A673 (cell line): ENCODE measurements around the gene AGAP1.

Experiments
- CTCF ChIP-seq: fragments of 300-800, 200-600 bp; sonication (generic); conservative IDR thresholded peaks from 2 replicates; pipeline ENCODE4 v1.5.1; 2017; ENCODE audit warnings: low read depth, mild to moderate bottlenecking, antibody characterized with exemption, low read length, moderate library complexity, mixed read lengths
- EZH2 ChIP-seq: fragments of 200-600 bp; sonication (generic); IDR thresholded peaks from 2 replicates; pipeline ENCODE4 v1.6.1; 2017; ENCODE audit warnings: borderline replicate concordance, low read depth, mild to moderate bottlenecking, mixed read lengths, antibody characterized with exemption, low read length; ENCODE audit not compliant: poor library complexity, severe bottlenecking

GRCh38 chr2:235621736-235622135 lies 127.9 kb downstream of the AGAP1 start:
- TF ChIP-seq CTCF (no peak), EZH2 (no peak)
